Lower leg skin (tissue), 3 donors: ENCODE measurements around the gene PTPN4.

Experiments used
- POLR2A ChIP-seq, 2 donors: fragments of 450-650 bp; IDR thresholded peaks; one replicate each; pipeline ENCODE4 v1.6.1; 2016 to 2017; ENCODE audit warnings: antibody characterized with exemption in 2 of 2, mild to moderate bottlenecking in 1 of 2, moderate library complexity in 1 of 2
- TF ChIP-seq, protein P1 (sequence below), 3 donors: fragments of 450-650 bp; IDR thresholded peaks; one replicate each; pipeline ENCODE4 v1.5.1; 2016; ENCODE audit warnings: antibody characterized with exemption in 3 of 3, mild to moderate bottlenecking in 3 of 3, moderate library complexity in 2 of 3

DNA sequence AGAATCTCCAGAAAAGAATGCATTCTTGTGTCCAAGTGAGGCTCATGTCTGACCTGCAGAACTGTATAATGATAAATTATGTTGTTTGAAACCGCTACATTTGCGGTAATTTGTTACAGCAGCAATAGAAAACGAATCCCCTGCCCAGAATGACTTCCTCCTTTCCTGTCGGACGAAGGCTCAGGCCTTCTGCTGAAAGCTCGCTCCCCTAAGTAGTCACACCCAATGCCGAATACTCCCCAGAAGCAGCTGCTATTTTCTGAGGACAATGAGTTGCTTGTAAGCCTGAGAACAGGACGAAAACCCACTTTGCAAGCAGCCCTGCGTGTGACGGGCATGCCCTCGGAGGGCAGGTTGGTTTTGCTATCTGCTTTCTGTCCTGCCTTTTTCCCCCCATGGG is 27.7 kb upstream of the PTPN4 start:
- TF ChIP-seq, protein P1, sequence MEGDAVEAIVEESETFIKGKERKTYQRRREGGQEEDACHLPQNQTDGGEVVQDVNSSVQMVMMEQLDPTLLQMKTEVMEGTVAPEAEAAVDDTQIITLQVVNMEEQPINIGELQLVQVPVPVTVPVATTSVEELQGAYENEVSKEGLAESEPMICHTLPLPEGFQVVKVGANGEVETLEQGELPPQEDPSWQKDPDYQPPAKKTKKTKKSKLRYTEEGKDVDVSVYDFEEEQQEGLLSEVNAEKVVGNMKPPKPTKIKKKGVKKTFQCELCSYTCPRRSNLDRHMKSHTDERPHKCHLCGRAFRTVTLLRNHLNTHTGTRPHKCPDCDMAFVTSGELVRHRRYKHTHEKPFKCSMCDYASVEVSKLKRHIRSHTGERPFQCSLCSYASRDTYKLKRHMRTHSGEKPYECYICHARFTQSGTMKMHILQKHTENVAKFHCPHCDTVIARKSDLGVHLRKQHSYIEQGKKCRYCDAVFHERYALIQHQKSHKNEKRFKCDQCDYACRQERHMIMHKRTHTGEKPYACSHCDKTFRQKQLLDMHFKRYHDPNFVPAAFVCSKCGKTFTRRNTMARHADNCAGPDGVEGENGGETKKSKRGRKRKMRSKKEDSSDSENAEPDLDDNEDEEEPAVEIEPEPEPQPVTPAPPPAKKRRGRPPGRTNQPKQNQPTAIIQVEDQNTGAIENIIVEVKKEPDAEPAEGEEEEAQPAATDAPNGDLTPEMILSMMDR (IDR thresholded peaks at IDR 0.05), result no peak
- TF ChIP-seq POLR2A (IDR thresholded peaks at IDR 0.05), result no peak
